H9 (cell line): ENCODE results near the gene ZNF664. TPM values are rescaled to one million over a fixed set of nuclear protein-coding genes. Genes with fewer than 3 reads are reported as not detected.

ENCODE experiments used
- DNase-seq: peaks from one replicate; pipeline ENCODE4 v3.0.0-alpha.2; 2017
- H2AFZ ChIP-seq: one replicate; pipeline ENCODE4 v1.6.1; 2013; ENCODE audit warnings: mild to moderate bottlenecking, low read length, control low read depth, moderate library complexity
- H2AK5ac ChIP-seq: 2 replicates; pipeline ENCODE4 v1.6.1; 2013; ENCODE audit warnings: low read length, control low read depth, mixed read lengths; ENCODE audit not compliant: insufficient read length
- H2BK120ac ChIP-seq: one replicate; pipeline ENCODE4 v1.6.1; 2013; ENCODE audit warnings: low read depth, mild to moderate bottlenecking, low read length, control low read depth, inconsistent platforms; ENCODE audit not compliant: poor library complexity, severe bottlenecking
- H2BK12ac ChIP-seq: 2 replicates; pipeline ENCODE4 v1.6.1; 2013; ENCODE audit warnings: low read length, control low read depth, mixed read lengths, low read depth; ENCODE audit not compliant: insufficient read length
- H2BK15ac ChIP-seq: 2 replicates; pipeline ENCODE4 v1.6.1; 2013; ENCODE audit warnings: low read depth, low read length, control low read depth
- H2BK20ac ChIP-seq: one replicate; pipeline ENCODE4 v1.6.1; 2013; ENCODE audit warnings: low read depth, mild to moderate bottlenecking, low read length, control low read depth, inconsistent platforms; ENCODE audit not compliant: poor library complexity, severe bottlenecking
- H2BK5ac ChIP-seq: 2 replicates; pipeline ENCODE4 v1.6.1; 2013; ENCODE audit warnings: low read length, control low read depth, mixed read lengths; ENCODE audit not compliant: insufficient read length
- H3K14ac ChIP-seq: 2 replicates; pipeline ENCODE4 v1.6.1; 2013; ENCODE audit warnings: low read length, control low read depth; ENCODE audit not compliant: insufficient read depth
- H3K18ac ChIP-seq: 2 replicates; pipeline ENCODE4 v1.6.1; 2013; ENCODE audit warnings: low read depth, mild to moderate bottlenecking, mixed read lengths, low read length, control low read depth; ENCODE audit not compliant: insufficient read length
- H3K23ac ChIP-seq: 2 replicates; pipeline ENCODE4 v1.6.1; 2013; ENCODE audit warnings: low read length, control low read depth, mixed read lengths, low read depth; ENCODE audit not compliant: insufficient read length
- H3K23me2 ChIP-seq: 2 replicates; pipeline ENCODE4 v1.6.1; 2013; ENCODE audit warnings: low read depth, mild to moderate bottlenecking, mixed read lengths, low read length, control low read depth; ENCODE audit not compliant: insufficient read length, poor library complexity, severe bottlenecking
- H3K27ac ChIP-seq: 2 replicates; pipeline ENCODE4 v1.5.1; 2013; ENCODE audit warnings: low read length, control low read depth, mixed read lengths, low read depth; ENCODE audit not compliant: insufficient read length
- H3K27me3 ChIP-seq: 2 replicates; pipeline ENCODE4 v1.6.1; 2013; ENCODE audit warnings: low read length, control low read depth, inconsistent platforms; ENCODE audit not compliant: insufficient read depth
- H3K4ac ChIP-seq: 2 replicates; pipeline ENCODE4 v1.6.1; 2013; ENCODE audit warnings: low read depth, mild to moderate bottlenecking, control low read depth, inconsistent platforms, low read length, moderate library complexity
- H3K4me1 ChIP-seq: 2 replicates; pipeline ENCODE4 v1.6.1; 2013; ENCODE audit warnings: low read length, control low read depth, inconsistent platforms; ENCODE audit not compliant: insufficient read depth
- H3K4me2 ChIP-seq: 2 replicates; pipeline ENCODE4 v1.6.1; 2013; ENCODE audit warnings: low read length, control low read depth, mixed read lengths; ENCODE audit not compliant: insufficient read length, insufficient read depth
- H3K56ac ChIP-seq: 2 replicates; pipeline ENCODE4 v1.6.1; 2013; ENCODE audit warnings: low read depth, mild to moderate bottlenecking, mixed read lengths, low read length, control low read depth; ENCODE audit not compliant: insufficient read length
- H3K79me1 ChIP-seq: 2 replicates; pipeline ENCODE4 v1.6.1; 2013; ENCODE audit warnings: low read depth, mild to moderate bottlenecking, moderate library complexity, low read length, control low read depth, inconsistent platforms; ENCODE audit not compliant: insufficient read depth, poor library complexity, severe bottlenecking
- H3K79me2 ChIP-seq: 2 replicates; pipeline ENCODE4 v1.6.1; 2013; ENCODE audit warnings: low read length, control low read depth, inconsistent platforms; ENCODE audit not compliant: insufficient read depth
- H3K9ac ChIP-seq: 2 replicates; pipeline ENCODE4 v1.6.1; 2013; ENCODE audit warnings: low read length, control low read depth, mixed read lengths; ENCODE audit not compliant: insufficient read length; ENCODE audit errors: extremely low read depth
- H3K9me3 ChIP-seq: one replicate; pipeline ENCODE4 v1.6.1; 2013; ENCODE audit warnings: low read depth, low read length, inconsistent platforms; ENCODE audit not compliant: control insufficient read depth
- H3T11ph ChIP-seq: one replicate; pipeline ENCODE4 v1.6.1; 2013; ENCODE audit warnings: mild to moderate bottlenecking, low read length, control low read depth, inconsistent platforms
- H4K20me1 ChIP-seq: one replicate; pipeline ENCODE4 v1.6.1; 2013; ENCODE audit not compliant: control insufficient read depth, insufficient read length, insufficient read depth
- H4K5ac ChIP-seq: 2 replicates; pipeline ENCODE4 v1.6.1; 2013; ENCODE audit warnings: low read depth, mild to moderate bottlenecking, mixed read lengths, low read length, control low read depth; ENCODE audit not compliant: insufficient read length
- H4K8ac ChIP-seq: replicated peaks from 2 replicates; pipeline ENCODE4 v1.6.1; 2013; ENCODE audit warnings: low read length, control low read depth, mixed read lengths, low read depth; ENCODE audit not compliant: insufficient read length
- H4K91ac ChIP-seq: 2 replicates; pipeline ENCODE4 v1.6.1; 2013; ENCODE audit warnings: low read depth, mild to moderate bottlenecking, moderate library complexity, mixed read lengths, low read length, control low read depth; ENCODE audit not compliant: insufficient read length
- H3K27ac Mint-ChIP-seq, 3 experiments: 2 replicates in 2 of 3; 3 replicates in 1 of 3; pipeline ENCODE4 v1.8.0; 2020 to 2021; ENCODE audit warnings: mixed read lengths in 3 of 3, mild to moderate bottlenecking in 1 of 3, moderate library complexity in 1 of 3
- H3K27me3 Mint-ChIP-seq: 2 replicates; pipeline ENCODE4 v1.8.0; 2021; ENCODE audit warnings: low read depth, mild to moderate bottlenecking, moderate library complexity, mixed read lengths
- H3K36me3 Mint-ChIP-seq, 3 experiments: 2 replicates in 2 of 3; 3 replicates in 1 of 3; pipeline ENCODE4 v1.8.0; 2020 to 2021; ENCODE audit warnings: low read depth in 3 of 3, mixed read lengths in 3 of 3; ENCODE audit not compliant: insufficient read depth in 1 of 3
- H3K4me1 Mint-ChIP-seq, 2 experiments: 2 replicates each; pipeline ENCODE4 v1.8.0; 2020; ENCODE audit warnings: mixed read lengths in 2 of 2
- H3K4me3 Mint-ChIP-seq, 2 experiments: 2 replicates in 1 of 2; 3 replicates in 1 of 2; pipeline ENCODE4 v1.8.0; 2020 to 2021; ENCODE audit warnings: mild to moderate bottlenecking in 2 of 2, mixed read lengths in 2 of 2, moderate library complexity in 1 of 2
- H3K9me3 Mint-ChIP-seq, 2 experiments: 2 replicates in 1 of 2; 3 replicates in 1 of 2; pipeline ENCODE4 v1.8.0; 2020; ENCODE audit warnings: mild to moderate bottlenecking in 2 of 2, mixed read lengths in 2 of 2, moderate library complexity in 1 of 2
- WGBS: extraction: QIAGEN DNeasy Blood & Tissue Kit; methylation state at CpG from one replicate; pipeline ENCODE4 v1.1.7; 2013; ENCODE audit warnings: missing lambda C conversion rate, low lambda C conversion rate, mixed read lengths; ENCODE audit not compliant: insufficient read length; ENCODE audit errors: extremely low coverage; 5-methylcytosine and 5-hydroxymethylcytosine counted together
- total RNA-seq: library from RNA; stranded (reverse); gene quantifications from 2 replicates; pipeline ENCODE4 v1.2.1, GENCODE V29; 2021
- TF ChIP-seq, protein P1 (sequence below): fragments of 200-600 bp; sonication (generic); conservative IDR thresholded peaks from 3 replicates; pipeline ENCODE4 v1.8.0; 2021; ENCODE audit warnings: antibody characterized with exemption, mild to moderate bottlenecking

The ZNF664 gene
- total RNA-seq, 1 experiment from 2014 or later: 29.5 TPM

DNA sequence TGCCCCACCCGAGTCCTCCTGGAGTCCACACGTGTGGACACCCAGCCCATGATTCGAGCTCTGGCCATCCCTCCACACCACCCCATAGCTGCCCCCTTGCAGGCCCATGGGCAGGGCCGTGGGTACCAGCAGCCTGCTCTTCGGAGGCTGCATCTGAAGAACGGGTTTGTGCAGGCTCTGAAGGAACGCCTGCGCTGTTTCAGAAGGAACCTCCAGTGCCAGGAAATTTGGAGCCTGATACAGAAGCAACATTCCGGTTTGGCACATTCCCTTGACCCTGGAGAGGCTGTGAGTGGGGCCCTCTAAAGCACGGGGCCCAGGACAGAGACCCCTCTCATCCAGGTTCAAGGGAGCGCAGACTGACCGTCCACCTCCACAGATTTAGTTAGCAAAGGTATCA is 57.0 kb downstream of the ZNF664 start:
- Histone ChIP-seq H3K79me1 (no peaks in the 10 kb centered on the region), H2BK12ac (no peak overlapping the region), H3K56ac (no peak overlapping the region), H3K23ac (no peak overlapping the region), H2BK120ac (no peak overlapping the region), H4K8ac (no peak overlapping the region), H3K18ac (no peak overlapping the region), H3T11ph (no peak overlapping the region), H3K4me2 (no peak overlapping the region), H2BK15ac (no peak overlapping the region), H3K9ac (no peak overlapping the region), H4K91ac (no peak overlapping the region), H2AK5ac (no peak overlapping the region), H3K4me1 (no peaks in the 10 kb centered on the region), H2AFZ (no peak overlapping the region), H4K20me1 (no peaks in the 10 kb centered on the region), H3K9me3 (no peaks in the 10 kb centered on the region), H2BK5ac (no peak overlapping the region), H3K27me3 (no peaks in the 10 kb centered on the region), H2BK20ac (no peak overlapping the region), H4K5ac (no peak overlapping the region), H3K27ac (no peak overlapping the region), H3K14ac (no peak overlapping the region), H3K79me2 (no peaks in the 10 kb centered on the region), H3K4ac (no peak overlapping the region), H3K23me2 (no peaks in the 10 kb centered on the region)
- Mint-ChIP-seq H3K27me3 (peaks cover 23% of the 10 kb centered on the region), H3K4me1 (peaks cover 11 to 13% of the 10 kb centered on the region in 2 experiments), H3K36me3 (peaks cover 0 to 5% (median 4%) of the 10 kb centered on the region in 3 experiments; a peak in 4 of 7 replicates), H3K4me3 (no peak overlapping the region), H3K9me3 (peaks cover 3 to 8% of the 10 kb centered on the region in 2 experiments; a peak in 4 of 5 replicates), H3K27ac (no peak overlapping the region)
- no CpG with 5 or more reads among the region's 12 CpGs for WGBS
- TF ChIP-seq, protein P1, sequence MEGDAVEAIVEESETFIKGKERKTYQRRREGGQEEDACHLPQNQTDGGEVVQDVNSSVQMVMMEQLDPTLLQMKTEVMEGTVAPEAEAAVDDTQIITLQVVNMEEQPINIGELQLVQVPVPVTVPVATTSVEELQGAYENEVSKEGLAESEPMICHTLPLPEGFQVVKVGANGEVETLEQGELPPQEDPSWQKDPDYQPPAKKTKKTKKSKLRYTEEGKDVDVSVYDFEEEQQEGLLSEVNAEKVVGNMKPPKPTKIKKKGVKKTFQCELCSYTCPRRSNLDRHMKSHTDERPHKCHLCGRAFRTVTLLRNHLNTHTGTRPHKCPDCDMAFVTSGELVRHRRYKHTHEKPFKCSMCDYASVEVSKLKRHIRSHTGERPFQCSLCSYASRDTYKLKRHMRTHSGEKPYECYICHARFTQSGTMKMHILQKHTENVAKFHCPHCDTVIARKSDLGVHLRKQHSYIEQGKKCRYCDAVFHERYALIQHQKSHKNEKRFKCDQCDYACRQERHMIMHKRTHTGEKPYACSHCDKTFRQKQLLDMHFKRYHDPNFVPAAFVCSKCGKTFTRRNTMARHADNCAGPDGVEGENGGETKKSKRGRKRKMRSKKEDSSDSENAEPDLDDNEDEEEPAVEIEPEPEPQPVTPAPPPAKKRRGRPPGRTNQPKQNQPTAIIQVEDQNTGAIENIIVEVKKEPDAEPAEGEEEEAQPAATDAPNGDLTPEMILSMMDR: no peak
- peak; percentile 24 for DNase-seq
